ENCODE results near the gene POU6F2.

DNA sequence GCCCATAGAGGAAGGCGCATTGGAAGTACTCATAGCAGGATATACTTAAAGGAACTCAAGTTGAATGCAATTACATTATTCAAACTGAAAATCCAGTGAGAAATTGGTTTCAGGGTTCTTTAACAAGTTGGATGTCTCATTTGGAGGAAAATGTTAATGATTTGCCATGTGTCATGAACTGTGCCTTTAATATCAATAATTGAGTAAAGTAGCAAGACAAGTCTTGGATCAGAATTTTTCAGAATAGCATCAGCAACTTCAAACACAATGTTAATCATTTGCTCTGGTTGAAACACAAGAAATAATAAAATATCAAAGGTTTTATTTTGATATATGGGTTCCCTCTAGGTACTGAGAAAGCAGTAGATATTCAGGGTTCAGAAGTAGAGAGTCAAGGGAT, 24.5 kb upstream of the POU6F2 start:
- TF ChIP-seq, protein P1, sequence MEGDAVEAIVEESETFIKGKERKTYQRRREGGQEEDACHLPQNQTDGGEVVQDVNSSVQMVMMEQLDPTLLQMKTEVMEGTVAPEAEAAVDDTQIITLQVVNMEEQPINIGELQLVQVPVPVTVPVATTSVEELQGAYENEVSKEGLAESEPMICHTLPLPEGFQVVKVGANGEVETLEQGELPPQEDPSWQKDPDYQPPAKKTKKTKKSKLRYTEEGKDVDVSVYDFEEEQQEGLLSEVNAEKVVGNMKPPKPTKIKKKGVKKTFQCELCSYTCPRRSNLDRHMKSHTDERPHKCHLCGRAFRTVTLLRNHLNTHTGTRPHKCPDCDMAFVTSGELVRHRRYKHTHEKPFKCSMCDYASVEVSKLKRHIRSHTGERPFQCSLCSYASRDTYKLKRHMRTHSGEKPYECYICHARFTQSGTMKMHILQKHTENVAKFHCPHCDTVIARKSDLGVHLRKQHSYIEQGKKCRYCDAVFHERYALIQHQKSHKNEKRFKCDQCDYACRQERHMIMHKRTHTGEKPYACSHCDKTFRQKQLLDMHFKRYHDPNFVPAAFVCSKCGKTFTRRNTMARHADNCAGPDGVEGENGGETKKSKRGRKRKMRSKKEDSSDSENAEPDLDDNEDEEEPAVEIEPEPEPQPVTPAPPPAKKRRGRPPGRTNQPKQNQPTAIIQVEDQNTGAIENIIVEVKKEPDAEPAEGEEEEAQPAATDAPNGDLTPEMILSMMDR (conservative IDR thresholded peaks at IDR 0.05; ENCODE audit: low read depth in 2 of 2), result no peak
- TF ChIP-seq EZH2 (IDR thresholded peaks at IDR 0.05; ENCODE audit: low read depth, unreplicated experiment), result no peak
- no peak for TF ChIP-seq ZNF331 (CRISPR knock-in tag; IDR thresholded peaks at IDR 0.05; ENCODE audit: low read depth)
- no peak for TF ChIP-seq JUNB (IDR thresholded peaks at IDR 0.05; ENCODE audit: unreplicated experiment)

All from GM23338 (cell line).